Neutrophil (primary cell): ENCODE results near the gene NTF3.

Experiments
- H3K27ac ChIP-seq: fragments of 200-600 bp; sonication (generic); 2 replicates; pipeline ENCODE4 v1.5.1; 2016; ENCODE audit warnings: mild to moderate bottlenecking, moderate library complexity
- H3K27me3 ChIP-seq: fragments of 200-600 bp; sonication (generic); 2 replicates; pipeline ENCODE4 v1.6.0; 2016; ENCODE audit warnings: mild to moderate bottlenecking
- H3K36me3 ChIP-seq: fragments of 200-600 bp; sonication (generic); 2 replicates; pipeline ENCODE4 v1.5.1; 2017
- H3K4me1 ChIP-seq, 2 experiments: fragments of 200-600 bp in 1 of 2; sonication (generic) in 1 of 2; 1 replicate in 1 of 2; 2 replicates in 1 of 2; pipeline versions ENCODE4 v1.5.1 to v1.6.1; 2013 to 2016; ENCODE audit warnings: low read depth in 1 of 2, low read length in 1 of 2, mild to moderate bottlenecking in 1 of 2, moderate library complexity in 1 of 2; ENCODE audit not compliant: control insufficient read depth in 1 of 2, insufficient read depth in 1 of 2
- H3K4me3 ChIP-seq, 2 experiments: fragments of 200-600 bp in 1 of 2; sonication (generic) in 1 of 2; 1 replicate in 1 of 2; 2 replicates in 1 of 2; pipeline ENCODE4 v1.5.1; 2013 to 2016; ENCODE audit warnings: low read depth in 1 of 2, low read length in 1 of 2, mild to moderate bottlenecking in 1 of 2, moderate library complexity in 1 of 2
- H3K9me3 ChIP-seq: fragments of 200-600 bp; sonication (generic); 2 replicates; pipeline ENCODE4 v1.5.1; 2016
- TF ChIP-seq, protein P1 (sequence below): fragments of 200-600 bp; sonication (generic); IDR thresholded peaks from 2 replicates; pipeline ENCODE4 v1.5.1; 2016; ENCODE audit warnings: antibody characterized with exemption

Gene NTF3

DNA sequence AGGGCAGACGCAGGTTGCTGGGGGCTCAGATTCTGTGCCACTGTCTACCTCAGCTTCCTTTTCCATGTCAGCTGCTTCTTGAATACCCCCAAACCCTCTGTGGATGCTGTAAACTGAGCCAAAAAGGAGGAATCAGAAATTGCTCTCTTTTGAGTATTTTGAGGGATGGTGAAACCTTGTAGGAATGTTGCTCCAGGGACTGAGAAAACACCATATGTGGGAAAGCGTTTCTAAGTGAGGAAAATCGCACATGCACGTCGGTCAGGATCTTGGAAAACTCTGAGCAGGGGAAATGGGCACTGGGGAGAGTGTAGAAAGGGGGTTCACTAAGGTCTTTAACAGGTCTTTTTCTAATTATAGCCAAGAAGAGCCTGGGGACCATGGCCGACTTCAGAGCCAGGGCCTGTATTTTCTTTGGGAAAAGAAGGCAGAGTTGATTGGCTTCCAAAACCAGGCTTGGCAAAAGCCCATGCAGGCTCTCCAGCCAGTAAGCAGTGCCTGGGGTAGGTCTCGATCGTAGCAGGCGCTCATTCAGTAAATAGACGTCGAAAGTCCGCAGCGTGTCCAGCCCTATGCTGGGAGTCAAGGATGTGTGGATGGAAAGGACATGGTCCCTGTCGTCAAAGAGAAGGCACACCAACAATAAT is 58.0 kb downstream of the NTF3 start:
- Histone ChIP-seq H3K27me3 (no peaks in the 10 kb centered on the region), H3K4me1 (no peaks in the 10 kb centered on the region), H3K9me3 (no peaks in the 10 kb centered on the region), H3K36me3 (no peaks in the 10 kb centered on the region), H3K4me3 (no peak overlapping the region), H3K27ac (no peak overlapping the region)
- TF ChIP-seq, protein P1, sequence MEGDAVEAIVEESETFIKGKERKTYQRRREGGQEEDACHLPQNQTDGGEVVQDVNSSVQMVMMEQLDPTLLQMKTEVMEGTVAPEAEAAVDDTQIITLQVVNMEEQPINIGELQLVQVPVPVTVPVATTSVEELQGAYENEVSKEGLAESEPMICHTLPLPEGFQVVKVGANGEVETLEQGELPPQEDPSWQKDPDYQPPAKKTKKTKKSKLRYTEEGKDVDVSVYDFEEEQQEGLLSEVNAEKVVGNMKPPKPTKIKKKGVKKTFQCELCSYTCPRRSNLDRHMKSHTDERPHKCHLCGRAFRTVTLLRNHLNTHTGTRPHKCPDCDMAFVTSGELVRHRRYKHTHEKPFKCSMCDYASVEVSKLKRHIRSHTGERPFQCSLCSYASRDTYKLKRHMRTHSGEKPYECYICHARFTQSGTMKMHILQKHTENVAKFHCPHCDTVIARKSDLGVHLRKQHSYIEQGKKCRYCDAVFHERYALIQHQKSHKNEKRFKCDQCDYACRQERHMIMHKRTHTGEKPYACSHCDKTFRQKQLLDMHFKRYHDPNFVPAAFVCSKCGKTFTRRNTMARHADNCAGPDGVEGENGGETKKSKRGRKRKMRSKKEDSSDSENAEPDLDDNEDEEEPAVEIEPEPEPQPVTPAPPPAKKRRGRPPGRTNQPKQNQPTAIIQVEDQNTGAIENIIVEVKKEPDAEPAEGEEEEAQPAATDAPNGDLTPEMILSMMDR = no peak

DNA sequence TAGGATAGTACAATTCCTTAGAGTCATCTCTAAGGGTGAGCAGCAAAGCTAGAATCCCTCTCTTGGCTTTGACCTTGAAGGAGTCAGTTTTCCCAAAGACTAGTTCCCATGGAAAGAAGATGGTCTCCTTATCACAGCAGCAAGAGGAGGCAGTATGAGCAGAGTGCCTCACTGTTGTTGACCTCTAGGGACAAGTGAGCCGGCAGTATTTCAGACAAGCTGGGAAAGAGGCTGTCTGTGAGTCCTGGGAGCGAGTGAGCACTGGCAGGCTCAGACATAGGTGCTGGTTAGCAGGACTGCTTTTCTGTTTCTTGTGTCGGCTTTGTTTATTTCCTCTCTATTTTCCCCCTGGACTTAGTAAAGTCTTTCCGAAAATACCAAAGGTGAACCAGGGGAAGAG is 60.7 kb downstream of the NTF3 start:
- Histone ChIP-seq H3K27me3 (no peaks in the 10 kb centered on the region), H3K4me1 (no peaks in the 10 kb centered on the region), H3K27ac (no peak overlapping the region), H3K9me3 (no peaks in the 10 kb centered on the region), H3K36me3 (no peaks in the 10 kb centered on the region), H3K4me3 (no peak overlapping the region)
- TF ChIP-seq, protein P1 = no peak

DNA sequence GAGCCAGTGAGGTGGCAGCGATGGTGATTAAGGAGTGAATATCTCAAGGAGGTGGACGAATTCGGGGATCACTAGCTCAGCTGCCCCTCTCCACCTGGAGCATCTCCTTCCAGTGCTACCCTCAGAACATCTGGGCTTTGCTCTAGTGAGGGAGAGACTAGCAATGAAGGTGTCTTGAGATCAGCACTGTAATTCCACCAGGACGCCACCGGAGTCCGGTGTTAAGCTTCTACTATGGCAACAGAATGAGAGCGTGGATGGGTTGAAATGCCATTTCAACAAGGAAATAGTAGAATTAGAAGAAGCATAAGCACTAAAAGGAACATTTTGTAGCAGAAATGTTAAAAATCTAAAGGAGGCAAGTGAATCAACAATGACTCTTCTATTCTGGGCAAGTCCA is 61.1 kb downstream of the NTF3 start:
- Histone ChIP-seq H3K9me3 (no peaks in the 10 kb centered on the region), H3K36me3 (no peaks in the 10 kb centered on the region), H3K4me3 (no peak overlapping the region), H3K27ac (no peak overlapping the region), H3K4me1 (no peaks in the 10 kb centered on the region), H3K27me3 (no peaks in the 10 kb centered on the region)
- TF ChIP-seq, protein P1 = no peak

DNA sequence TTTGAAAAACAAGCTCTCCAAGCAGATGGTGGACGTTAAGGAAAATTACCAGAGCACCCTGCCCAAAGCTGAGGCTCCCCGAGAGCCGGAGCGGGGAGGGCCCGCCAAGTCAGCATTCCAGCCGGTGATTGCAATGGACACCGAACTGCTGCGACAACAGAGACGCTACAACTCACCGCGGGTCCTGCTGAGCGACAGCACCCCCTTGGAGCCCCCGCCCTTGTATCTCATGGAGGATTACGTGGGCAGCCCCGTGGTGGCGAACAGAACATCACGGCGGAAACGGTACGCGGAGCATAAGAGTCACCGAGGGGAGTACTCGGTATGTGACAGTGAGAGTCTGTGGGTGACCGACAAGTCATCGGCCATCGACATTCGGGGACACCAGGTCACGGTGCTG is 62.4 kb downstream of the NTF3 start:
- H3K4me3 ChIP-seq = no peak overlapping the region
- no peaks in the 10 kb centered on the region for H3K27me3 ChIP-seq
- TF ChIP-seq, protein P1 = no peak
- no peaks in the 10 kb centered on the region for H3K4me1 ChIP-seq
- no peaks in the 10 kb centered on the region for H3K36me3 ChIP-seq
- H3K9me3 ChIP-seq = no peaks in the 10 kb centered on the region
- no peak overlapping the region for H3K27ac ChIP-seq

DNA sequence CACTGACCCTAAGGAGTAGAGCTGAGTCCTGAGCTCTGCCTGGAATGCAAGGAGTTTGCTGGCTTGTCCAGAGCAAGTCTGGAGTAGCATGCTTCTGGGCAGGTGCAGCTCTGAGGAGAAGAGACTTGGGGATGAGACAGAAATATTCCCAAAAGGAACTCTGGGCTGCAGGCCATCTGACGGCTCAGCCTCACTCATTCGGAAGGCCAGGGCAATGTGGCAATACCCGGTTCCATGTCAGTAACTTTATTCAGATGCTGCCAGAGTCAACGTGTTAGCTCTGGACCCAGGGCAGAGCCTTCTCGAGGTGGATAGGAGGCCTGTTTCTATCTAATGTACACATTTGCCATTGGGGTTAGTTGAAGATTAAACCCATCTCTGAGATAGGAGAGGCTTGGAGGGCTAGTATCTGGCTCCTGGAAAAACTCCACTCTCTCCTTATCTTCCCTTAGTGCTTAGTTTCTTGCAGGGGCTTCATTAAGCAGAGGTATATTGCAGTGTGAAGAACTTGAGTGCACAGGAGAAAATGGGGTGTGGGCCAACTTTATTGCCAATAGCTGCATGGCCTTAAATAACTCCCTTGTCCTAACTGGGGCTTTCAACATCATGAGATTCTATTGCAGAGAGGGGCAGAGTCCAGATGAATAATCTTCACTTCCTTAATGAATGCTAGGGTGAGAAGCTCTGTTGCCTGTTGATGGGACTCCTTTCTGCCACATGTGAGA is 65.6 kb downstream of the NTF3 start:
- Histone ChIP-seq H3K27ac (no peak overlapping the region), H3K36me3 (no peaks in the 10 kb centered on the region), H3K4me1 (no peaks in the 10 kb centered on the region), H3K4me3 (no peak overlapping the region), H3K27me3 (no peaks in the 10 kb centered on the region), H3K9me3 (no peaks in the 10 kb centered on the region)
- TF ChIP-seq, protein P1 = no peak
